K562 (cell line): Measurements from ENCODE around the gene C1orf116. TPM values are rescaled to one million over a fixed set of nuclear protein-coding genes. Genes with fewer than 3 reads are reported as not detected.

Experiments used
- ATAC-seq: fragments of 200-7000 bp; cut with Tn5 transposase; 3 replicates; pipeline ENCODE4 v1.9.1; 2020; ENCODE audit warnings: moderate library complexity
- BruUV-seq: library from RNA; stranded (reverse); fragments of 400-500 nt; replicated peaks from 2 replicates; lab custom pipeline; 2021; lab: Mats Ljungman, UMichigan
- CTCF ChIA-PET: fragments of 300-600 bp; formaldehyde crosslinking; extraction: SDS; loops from one replicate; lab custom pipeline; 2021; ENCODE audit warnings: low intra/inter-chr PET ratio; lab: Yijun Ruan, JAX
- POLR2A ChIA-PET: fragments of 300-600, 350-650 bp; sonication (Branson Sonifier 250); formaldehyde crosslinking; extraction: SDS; loops from one replicate; lab custom pipeline; 2021; ENCODE audit warnings: antibody characterized with exemption, inconsistent platforms; lab: Yijun Ruan, JAX
- DNase-seq, 4 experiments: peaks; one replicate each; pipeline versions ENCODE4 v3.0.0 to v3.0.0-alpha.2; 2011 to 2018; ENCODE audit warnings: low spot score in 3 of 4, mixed read lengths in 3 of 4; ENCODE audit errors: extremely low read depth in 1 of 4
- FAIRE-seq: peaks from 2 replicates; lab custom pipeline; 2011; peaks lifted over from hg19 to GRCh38; lab: Jason Lieb, UNC
- H2AFZ ChIP-seq: 2 replicates; pipeline ENCODE4 v1.6.0; 2011; ENCODE audit warnings: low read depth, low read length, control low read depth, inconsistent platforms
- H3K27ac ChIP-seq: fragments of 200-600 bp; 3 replicates; pipeline ENCODE4 v1.8.0; 2011; ENCODE audit warnings: low read depth, mild to moderate bottlenecking, control low read depth, inconsistent platforms, low read length, moderate library complexity, mixed read lengths; ENCODE audit errors: extremely low read depth
- H3K27me3 ChIP-seq, 2 experiments: fragments of 300-600 bp in 1 of 2; 2 replicates in 1 of 2; 3 replicates in 1 of 2; pipeline versions ENCODE4 v1.6.0 to v1.8.0; 2011; ENCODE audit warnings: inconsistent platforms in 2 of 2, low read length in 2 of 2, mild to moderate bottlenecking in 1 of 2, mixed read lengths in 1 of 2, moderate library complexity in 1 of 2; ENCODE audit not compliant: control insufficient read depth in 2 of 2, insufficient read depth in 2 of 2
- H3K36me3 ChIP-seq: fragments of 300-600 bp; 3 replicates; pipeline ENCODE4 v1.8.0; 2011; ENCODE audit warnings: mild to moderate bottlenecking, low read length, inconsistent platforms; ENCODE audit not compliant: control insufficient read depth, insufficient read depth
- H3K4me1 ChIP-seq, 2 experiments: fragments of 200-600 bp in 1 of 2; replicated peaks in 1 of 2; 2 replicates in 1 of 2; 3 replicates in 1 of 2; pipeline versions ENCODE4 v1.5.1 to v1.8.0; 2011; ENCODE audit warnings: inconsistent platforms in 2 of 2, low read length in 2 of 2, mild to moderate bottlenecking in 1 of 2, mixed read lengths in 1 of 2, moderate library complexity in 1 of 2; ENCODE audit not compliant: control insufficient read depth in 2 of 2, insufficient read depth in 2 of 2
- H3K4me2 ChIP-seq: 2 replicates; pipeline ENCODE4 v1.6.1; 2011; ENCODE audit warnings: low read length, control low read depth, inconsistent platforms, mixed read lengths; ENCODE audit not compliant: insufficient read depth
- H3K4me3 ChIP-seq: fragments of 200-600 bp; sonication (generic), shearing (Covaris generic); 2 replicates; pipeline ENCODE4 v1.5.1; 2016; ENCODE audit warnings: control low read depth, inconsistent platforms
- H3K79me2 ChIP-seq: fragments of 200-600 bp; 3 replicates; pipeline ENCODE4 v1.8.0; 2011; ENCODE audit warnings: low read length, inconsistent platforms; ENCODE audit not compliant: control insufficient read depth, insufficient read depth
- H3K9ac ChIP-seq, 2 experiments: 2 replicates each; pipeline versions ENCODE4 v1.6.0 to v1.6.1; 2011; ENCODE audit warnings: low read depth in 2 of 2, low read length in 2 of 2, control low read depth in 1 of 2, inconsistent platforms in 1 of 2, mild to moderate bottlenecking in 1 of 2, mixed read lengths in 1 of 2; ENCODE audit not compliant: insufficient read depth in 1 of 2
- H3K9me1 ChIP-seq: one replicate; pipeline ENCODE4 v1.6.0; 2011; ENCODE audit warnings: inconsistent platforms, mild to moderate bottlenecking, low read length, moderate library complexity; ENCODE audit not compliant: control insufficient read depth, insufficient read depth
- H3K9me3 ChIP-seq: replicated peaks from 2 replicates; pipeline ENCODE4 v1.5.1; 2011; ENCODE audit warnings: low read depth, low read length, inconsistent platforms; ENCODE audit not compliant: control insufficient read depth, insufficient read depth
- H4K20me1 ChIP-seq: replicated peaks from 2 replicates; pipeline ENCODE4 v1.6.1; 2011; ENCODE audit warnings: low read length, inconsistent platforms, mixed read lengths; ENCODE audit not compliant: control insufficient read depth, insufficient read depth
- BRCA1 ChIP-seq, 2 experiments: fragments of 450-650 bp in 1 of 2; sonication (generic) in 1 of 2; formaldehyde crosslinking in 1 of 2; IDR thresholded peaks; 2 replicates each; pipeline versions ENCODE4 v1.5.0 to v1.6.1; 2017 to 2020; ENCODE audit warnings: mild to moderate bottlenecking in 1 of 2, missing genetic modification reagents in 1 of 2
- CBX3 ChIP-seq, 2 experiments: IDR thresholded peaks; 1 replicate in 1 of 2; 2 replicates in 1 of 2; pipeline ENCODE4 v1.6.1; 2012; ENCODE audit warnings: inconsistent platforms in 2 of 2, low read length in 2 of 2, borderline replicate concordance in 1 of 2, control low read depth in 1 of 2
- DDX20 ChIP-seq: fragments of 450-650 bp; IDR thresholded peaks from 2 replicates; pipeline ENCODE4 v1.6.1; 2016; ENCODE audit warnings: missing genetic modification characterization, low read depth, mild to moderate bottlenecking, missing compliant biosample characterization, moderate library complexity
- POLR2H ChIP-seq: IDR thresholded peaks from 2 replicates; pipeline ENCODE4 v1.6.1; 2016; ENCODE audit warnings: missing genetic modification characterization, low read depth, mild to moderate bottlenecking, control low read depth, missing compliant biosample characterization, moderate library complexity
- ZFX ChIP-seq: sonication (generic); formaldehyde crosslinking; IDR thresholded peaks from 2 replicates; pipeline ENCODE4 v1.8.0; 2022; ENCODE audit warnings: mild to moderate bottlenecking, missing genetic modification reagents, moderate library complexity
- ZNF75A ChIP-seq: fragments of 450-650 bp; formaldehyde crosslinking; IDR thresholded peaks from 2 replicates; pipeline ENCODE4 v1.4.0; 2020; ENCODE audit warnings: mild to moderate bottlenecking
- WGBS: fragments of 100-300 bp; shearing (Covaris generic); methylation state at CpG from one replicate; pipeline ENCODE4 v1.1.6; 2016; ENCODE audit warnings: low coverage, mixed read lengths; ENCODE audit not compliant: insufficient coverage; ENCODE audit errors: missing lambda C conversion rate; 5-methylcytosine and 5-hydroxymethylcytosine counted together
- in situ Hi-C: fragments of 300-500 bp; cut with MboI; formaldehyde crosslinking; loops from 4 replicates; pipeline ENCODE4 v1.15.0; 2018; ENCODE audit warnings: inconsistent platforms, mixed read lengths
- intact Hi-C: fragments of 100-400 bp; cut with micrococcal nuclease; formaldehyde crosslinking; loops from 2 replicates; pipeline ENCODE4 v1.14.2; 2022
- polyA plus RNA-seq, 8 experiments: library from polyadenylated mRNA; depleted of rRNA in 4 of 8; stranded (reverse) in 5 of 8; unstranded in 3 of 8; fragments of >200 nt; fragmentation: Nextera tagmentation in 2 of 8; fragmentation: Illumina TruSeq in 1 of 8; extraction: Ambion mirVana in 2 of 8; extraction: Trizol in 1 of 8; gene quantifications; 2 replicates each; pipeline versions ENCODE4 v1.2.1 to v1.2.3, GENCODE V29; 2011 to 2014; ENCODE audit warnings: inconsistent platforms in 1 of 8, missing spikeins in 1 of 8
- total RNA-seq, 7 experiments: library from RNA; depleted of rRNA in 6 of 7; stranded (reverse); fragments of >200 nt in 6 of 7; fragmentation: Illumina TruSeq in 2 of 7; extraction: Trizol in 2 of 7; gene quantifications; 2 replicates each; pipeline versions ENCODE4 v1.2.1 to v1.2.3, GENCODE V29; 2011 to 2021; ENCODE audit warnings: low replicate concordance in 1 of 7
- TF ChIP-seq, protein P1 (sequence below): fragments of 250-450 bp; sonication (Bioruptor Pico); IDR thresholded peaks from 2 replicates; pipeline ENCODE4 v1.4.0; 2020; ENCODE audit warnings: borderline replicate concordance

Gene C1orf116
- total and polyA plus RNA-seq, 9 of the 15 experiments (the other 6 are each of a cell fraction or from before 2014, with no cell fraction given): 0.62 to 3.0 (median 0.95) TPM

DNA sequence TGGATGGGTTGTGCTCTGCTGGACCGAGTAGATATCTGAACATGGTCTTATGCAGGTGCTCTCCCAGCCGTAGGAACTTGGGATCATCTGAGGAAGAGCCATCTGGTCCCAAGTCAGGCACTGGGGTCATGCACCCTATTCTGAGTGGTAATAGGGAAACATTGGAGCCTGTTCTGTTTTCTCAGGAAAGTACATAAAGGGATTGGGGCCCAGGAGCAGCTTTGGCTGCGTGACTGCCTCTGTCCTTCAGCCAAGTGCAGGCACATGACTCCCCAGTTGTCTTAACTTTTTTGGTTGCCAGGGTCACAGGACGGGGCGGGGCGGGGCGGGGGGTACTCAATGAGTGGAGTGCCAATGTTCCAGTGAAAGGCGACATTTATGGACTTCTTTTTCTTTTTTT lies 32.0 kb upstream of the C1orf116 start:
- no peaks in the 10 kb centered on the region for H4K20me1 ChIP-seq
- H3K36me3 ChIP-seq: peaks cover 77% of the 10 kb centered on the region
- intact Hi-C loops (no loop called here), in situ Hi-C loops (no loop called here)
- POLR2A ChIA-PET: no interaction called here
- no peak for ATAC-seq
- no peak overlapping the region for H3K27ac ChIP-seq
- H3K9me1 ChIP-seq: peaks cover 5% of the 10 kb centered on the region
- no peak for FAIRE-seq
- H3K4me3 ChIP-seq: no peak overlapping the region
- TF ChIP-seq DDX20 (tag): no peak
- no peak for TF ChIP-seq ZNF75A (CRISPR knock-in tag)
- no peak for TF ChIP-seq POLR2H (tag)
- TF ChIP-seq, protein P1, sequence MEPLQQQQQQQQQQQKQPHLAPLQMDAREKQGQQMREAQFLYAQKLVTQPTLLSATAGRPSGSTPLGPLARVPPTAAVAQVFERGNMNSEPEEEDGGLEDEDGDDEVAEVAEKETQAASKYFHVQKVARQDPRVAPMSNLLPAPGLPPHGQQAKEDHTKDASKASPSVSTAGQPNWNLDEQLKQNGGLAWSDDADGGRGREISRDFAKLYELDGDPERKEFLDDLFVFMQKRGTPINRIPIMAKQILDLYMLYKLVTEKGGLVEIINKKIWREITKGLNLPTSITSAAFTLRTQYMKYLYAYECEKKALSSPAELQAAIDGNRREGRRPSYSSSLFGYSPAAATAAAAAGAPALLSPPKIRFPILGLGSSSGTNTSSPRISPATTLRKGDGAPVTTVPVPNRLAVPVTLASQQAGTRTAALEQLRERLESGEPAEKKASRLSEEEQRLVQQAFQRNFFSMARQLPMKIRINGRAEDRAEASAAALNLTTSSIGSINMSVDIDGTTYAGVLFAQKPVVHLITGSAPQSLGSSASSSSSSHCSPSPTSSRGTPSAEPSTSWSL: no peak
- no peak for TF ChIP-seq ZFX
- no peak for TF ChIP-seq BRCA1 (IDR thresholded peaks at IDR 0.05)
- no peak for TF ChIP-seq BRCA1 (CRISPR knock-in tag; IDR thresholded peaks at IDR 0.05)
- no peak for TF ChIP-seq CBX3 (IDR thresholded peaks at IDR 0.05; ENCODE audit: borderline replicate concordance in 1 of 2, low read length in 2 of 2)
- peak overlapping the region in 1 of 2 experiments; percentile 42; a peak in 1 of 4 replicates for H3K9ac ChIP-seq
- no peak overlapping the region for H2AFZ ChIP-seq
- H3K79me2 ChIP-seq: no peaks in the 10 kb centered on the region
- no TSS peak for BruUV-seq
- no peak overlapping the region for H3K4me2 ChIP-seq
- 94% methylated on average over 7 of the region's 8 CpGs for WGBS
- no peaks in the 10 kb centered on the region for H3K4me1 ChIP-seq
- no peaks in the 10 kb centered on the region for H3K9me3 ChIP-seq
- DNase-seq: no peak
- no peaks in the 10 kb centered on the region for H3K27me3 ChIP-seq
- CTCF ChIA-PET: no interaction called here
